Measurements from ENCODE around the gene SYT3. TPM values are rescaled to one million over a fixed set of nuclear protein-coding genes. Genes with fewer than 3 reads are reported as not detected.

Gene SYT3
- total RNA-seq, 4 donors from 2014 or later: not detected

GRCh38 chr19:50646074-50646807 lies 6.6 kb upstream of the SYT3 start:
- TF ChIP-seq CTCF (IDR thresholded peaks at IDR 0.05): no peak
- DNase-seq (ENCODE audit: low spot score) (no peak), ATAC-seq (ENCODE audit: low FRiP score) (no peak)

GRCh38 chr19:50645107-50645506 lies 5.4 kb upstream of the SYT3 start:
- TF ChIP-seq CTCF (IDR thresholded peaks at IDR 0.05): no peak
- ATAC-seq (ENCODE audit: low FRiP score) (no peak), DNase-seq (ENCODE audit: low spot score) (no peak)

GRCh38 chr19:50644315-50644915 lies 4.7 kb upstream of the SYT3 start:
- ATAC-seq (ENCODE audit: low FRiP score): no peak
- TF ChIP-seq CTCF (IDR thresholded peaks at IDR 0.05): no peak
- no peak for DNase-seq (ENCODE audit: low spot score)

- TF ChIP-seq CTCF (IDR thresholded peaks at IDR 0.05): no peak
- no peak for ATAC-seq (ENCODE audit: low FRiP score)
- no peak for DNase-seq (ENCODE audit: low spot score)
Measured at GRCh38 chr19:50640368-50640767, 687 bp upstream of the SYT3 start.

- ATAC-seq (ENCODE audit: low FRiP score): no peak
- DNase-seq (ENCODE audit: low spot score): no peak
- no peak for TF ChIP-seq CTCF (IDR thresholded peaks at IDR 0.05)
Measured at GRCh38 chr19:50638600-50638999, 1.1 kb downstream of the SYT3 start.

- DNase-seq (ENCODE audit: low spot score): no peak
- TF ChIP-seq CTCF (IDR thresholded peaks at IDR 0.05): no peak
- ATAC-seq (ENCODE audit: low FRiP score): no peak
Measured at GRCh38 chr19:50636317-50637085, 3.2 kb downstream of the SYT3 start.
